GM12872 (cell line): ENCODE measurements around the gene TTC16.

Experiments used
- TF ChIP-seq, protein P1 (sequence below): IDR thresholded peaks from 3 replicates; pipeline ENCODE4 v1.5.1; 2011; ENCODE audit warnings: low read depth, mild to moderate bottlenecking, low read length, moderate library complexity; ENCODE audit not compliant: insufficient read depth

TTC16 gene

DNA sequence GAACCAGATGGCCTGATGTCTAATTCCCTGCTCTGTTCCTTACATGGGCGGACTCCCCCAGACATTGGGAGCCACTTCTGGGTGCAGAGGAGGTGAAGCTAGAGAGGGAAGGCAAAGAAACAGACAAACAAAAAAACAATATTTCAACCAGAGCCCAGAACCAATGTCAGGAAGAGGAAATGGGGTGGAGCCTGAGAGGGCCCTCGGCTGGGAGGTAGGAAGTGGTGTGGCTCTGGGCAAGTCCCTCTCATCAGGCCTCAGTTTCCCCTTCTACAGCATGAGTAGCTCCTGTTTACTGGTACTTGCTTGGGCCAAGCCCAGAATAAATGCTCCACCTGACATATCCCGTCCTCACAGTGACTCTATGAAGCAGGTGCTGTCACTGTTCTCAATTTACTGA lies 51.5 kb downstream of the TTC16 start:
- TF ChIP-seq, protein P1, sequence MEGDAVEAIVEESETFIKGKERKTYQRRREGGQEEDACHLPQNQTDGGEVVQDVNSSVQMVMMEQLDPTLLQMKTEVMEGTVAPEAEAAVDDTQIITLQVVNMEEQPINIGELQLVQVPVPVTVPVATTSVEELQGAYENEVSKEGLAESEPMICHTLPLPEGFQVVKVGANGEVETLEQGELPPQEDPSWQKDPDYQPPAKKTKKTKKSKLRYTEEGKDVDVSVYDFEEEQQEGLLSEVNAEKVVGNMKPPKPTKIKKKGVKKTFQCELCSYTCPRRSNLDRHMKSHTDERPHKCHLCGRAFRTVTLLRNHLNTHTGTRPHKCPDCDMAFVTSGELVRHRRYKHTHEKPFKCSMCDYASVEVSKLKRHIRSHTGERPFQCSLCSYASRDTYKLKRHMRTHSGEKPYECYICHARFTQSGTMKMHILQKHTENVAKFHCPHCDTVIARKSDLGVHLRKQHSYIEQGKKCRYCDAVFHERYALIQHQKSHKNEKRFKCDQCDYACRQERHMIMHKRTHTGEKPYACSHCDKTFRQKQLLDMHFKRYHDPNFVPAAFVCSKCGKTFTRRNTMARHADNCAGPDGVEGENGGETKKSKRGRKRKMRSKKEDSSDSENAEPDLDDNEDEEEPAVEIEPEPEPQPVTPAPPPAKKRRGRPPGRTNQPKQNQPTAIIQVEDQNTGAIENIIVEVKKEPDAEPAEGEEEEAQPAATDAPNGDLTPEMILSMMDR: no peak

DNA sequence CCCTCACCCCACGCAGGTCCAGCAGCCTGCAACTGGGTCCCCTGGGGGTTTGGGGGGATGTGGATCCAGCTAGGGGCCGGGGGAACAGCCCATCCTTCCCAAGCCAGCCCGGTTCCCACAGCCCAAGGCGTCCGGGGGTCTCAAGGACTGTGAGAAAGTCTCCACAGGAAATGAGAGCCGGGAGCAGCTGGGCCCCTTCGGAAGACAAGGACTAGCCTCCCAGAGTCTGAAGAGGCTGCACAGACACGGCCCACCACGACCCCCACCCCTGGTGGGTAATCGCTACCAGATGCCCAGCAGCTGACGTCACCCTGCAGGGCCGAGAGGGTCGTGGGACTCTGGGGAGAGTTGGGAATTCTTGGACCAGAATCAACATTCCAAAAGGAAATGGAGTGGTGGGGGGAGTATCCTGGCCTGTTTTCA lies 52.0 kb downstream of the TTC16 start:
- TF ChIP-seq, protein P1: no peak

DNA sequence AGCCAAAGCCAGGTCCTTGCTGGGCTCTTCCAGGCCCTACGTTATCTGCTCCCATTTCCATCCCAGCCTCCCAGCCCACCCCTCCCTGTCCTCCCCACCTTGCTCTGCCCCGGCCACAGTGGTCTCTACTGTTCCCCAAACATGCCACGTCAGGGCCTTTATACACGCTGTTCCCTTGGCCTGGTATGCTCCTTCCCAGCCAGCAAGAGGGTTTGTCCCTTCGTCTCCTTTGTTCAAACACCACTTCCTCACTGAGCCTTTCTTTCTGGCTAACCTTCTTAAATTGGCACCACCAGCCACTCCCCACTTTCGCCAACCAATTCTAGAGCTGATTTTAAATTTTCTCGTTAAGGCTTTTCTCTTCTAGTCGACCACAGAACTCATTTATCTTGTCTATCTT lies 52.8 kb downstream of the TTC16 start:
- TF ChIP-seq, protein P1: no peak

DNA sequence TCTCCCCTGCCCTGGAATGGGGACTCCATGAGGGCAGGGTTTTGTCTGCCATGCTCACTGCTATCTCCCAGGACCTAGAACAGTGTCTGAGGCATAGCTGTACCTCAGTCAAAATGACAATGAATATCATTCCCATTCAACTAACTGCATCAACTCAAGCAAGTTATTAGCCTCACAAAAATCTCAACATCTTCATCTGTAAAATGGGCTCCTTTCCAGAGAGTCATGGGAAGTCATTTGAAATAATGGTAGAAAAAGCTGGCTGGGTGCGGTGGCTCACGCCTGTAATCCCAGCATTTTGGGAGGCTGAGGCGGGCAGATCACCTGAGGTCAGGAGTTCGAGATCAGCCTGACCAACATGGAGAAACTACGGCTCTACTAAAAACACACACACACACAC lies 53.2 kb downstream of the TTC16 start:
- TF ChIP-seq, protein P1: no peak

DNA sequence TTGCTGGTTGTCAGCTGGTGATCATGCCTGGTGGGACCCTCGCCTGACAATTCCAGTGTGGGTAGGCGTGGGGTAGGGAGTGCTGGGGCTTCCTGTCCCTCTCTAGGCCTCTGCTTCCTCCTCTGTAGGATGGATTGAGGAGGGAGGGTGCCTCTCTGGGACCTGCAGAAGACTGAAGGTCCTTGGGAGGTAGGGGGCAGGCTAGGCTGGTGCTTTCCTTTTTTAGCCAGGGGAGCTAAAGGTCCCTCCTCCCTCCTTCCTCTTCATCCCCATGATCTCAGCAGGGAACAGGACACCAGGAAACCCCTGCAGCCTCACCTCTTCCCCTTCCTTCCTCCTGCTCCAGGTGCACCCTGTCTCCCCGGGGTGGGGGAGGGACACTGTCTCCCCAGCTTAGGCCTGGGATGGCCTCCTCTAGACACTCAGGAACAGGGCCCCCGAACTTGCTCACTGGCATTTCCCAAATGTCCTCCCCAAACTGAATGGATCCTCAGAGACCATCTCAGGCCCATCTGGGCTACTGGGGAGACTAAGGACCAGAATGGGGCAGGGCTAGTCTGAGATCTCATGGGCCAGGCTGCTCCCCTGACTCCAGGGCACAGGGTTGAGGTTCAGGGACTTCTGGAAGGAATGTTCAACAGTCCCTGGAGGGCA lies 54.2 kb downstream of the TTC16 start:
- TF ChIP-seq, protein P1: no peak

DNA sequence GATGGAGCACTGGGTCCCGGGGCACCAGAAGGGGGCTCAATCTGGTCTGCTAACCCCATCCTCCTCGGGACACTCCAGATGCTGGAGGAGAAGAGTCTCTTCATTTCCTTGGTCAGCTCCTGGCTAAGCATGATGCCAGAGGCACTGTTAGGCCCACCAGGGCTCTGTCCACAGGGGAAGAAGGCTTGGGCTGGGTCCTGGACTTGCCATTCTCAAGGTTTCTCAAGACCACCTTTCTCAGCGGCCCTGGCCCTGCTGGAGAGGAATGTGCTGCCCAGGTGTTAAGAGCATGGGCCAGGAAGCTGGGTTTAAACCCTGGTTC lies 54.7 kb downstream of the TTC16 start:
- TF ChIP-seq, protein P1: no peak

DNA sequence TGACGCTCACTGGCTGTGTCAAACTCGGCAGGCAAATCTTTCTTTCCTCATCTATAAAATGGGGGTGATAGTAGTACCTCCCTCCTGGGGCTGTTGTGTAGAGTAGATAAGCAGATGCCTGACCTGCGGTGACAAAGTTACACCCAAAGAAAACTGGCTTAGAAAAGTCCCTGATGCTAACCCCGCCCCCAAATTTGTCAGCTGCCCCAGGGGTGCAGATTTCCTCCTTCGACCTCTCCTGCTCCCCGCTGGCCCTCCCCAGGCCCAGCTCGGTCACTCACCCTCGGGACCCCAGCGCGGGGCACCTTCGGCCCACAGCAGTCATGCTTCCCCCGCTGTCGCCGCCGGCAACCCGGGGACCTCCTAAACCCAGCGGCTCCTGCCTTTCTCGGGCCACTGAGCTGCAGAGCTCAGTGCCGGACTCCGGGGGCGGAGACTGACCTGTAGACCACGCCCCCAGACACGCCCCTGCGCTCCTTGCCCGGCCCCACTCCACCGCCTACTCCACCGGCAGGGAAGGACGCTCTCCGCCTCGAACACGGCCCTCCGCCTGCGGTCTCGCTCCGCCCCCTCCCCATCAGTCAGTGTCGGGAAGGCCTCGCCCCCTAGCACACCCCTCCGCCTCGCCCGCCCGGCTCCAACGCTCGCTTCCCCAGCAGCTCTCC lies 55.2 kb downstream of the TTC16 start:
- TF ChIP-seq, protein P1: no peak
